ENCODE results near the gene CREB5. TPM values are rescaled to one million over a fixed set of nuclear protein-coding genes. Genes with fewer than 3 reads are reported as not detected.

CREB5 gene
- total and polyA plus RNA-seq, 11 donors: 7.6 to 38.7 (median 15.2) TPM

DNA sequence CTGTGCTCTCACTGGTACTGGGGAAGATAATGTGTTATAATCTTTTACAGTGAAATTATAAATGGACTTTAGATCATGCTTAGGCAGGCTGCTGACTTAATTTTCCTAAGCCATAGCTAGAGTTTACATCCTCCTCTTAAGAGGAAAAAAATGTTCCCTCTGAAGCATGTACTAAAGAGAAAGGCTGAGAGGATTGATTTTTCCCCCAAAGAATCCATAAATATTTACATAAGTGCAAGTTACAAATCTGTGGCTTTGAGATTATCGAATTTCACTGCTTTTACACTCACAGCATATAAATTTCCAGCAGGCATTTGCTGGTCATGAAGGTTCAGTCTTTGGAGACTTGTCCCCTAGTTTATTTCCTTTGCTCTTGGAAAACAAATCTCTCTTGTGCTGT, 43.7 kb downstream of the CREB5 start:
- Histone ChIP-seq H3K27ac (no peak overlapping the region), H3K27me3 (no peaks in the 10 kb centered on the region), H3K36me3 (no peaks in the 10 kb centered on the region), H3K4me1 (no peaks in the 10 kb centered on the region), H3K9me3 (no peaks in the 10 kb centered on the region), H3K4me3 (no peak overlapping the region)
- DNase-seq: no peak
- intact Hi-C loops (cut with DNase I): no loop called here
- no peak for ATAC-seq
- no peak for TF ChIP-seq POLR2A (IDR thresholded peaks at IDR 0.05)
- TF ChIP-seq, protein P1, sequence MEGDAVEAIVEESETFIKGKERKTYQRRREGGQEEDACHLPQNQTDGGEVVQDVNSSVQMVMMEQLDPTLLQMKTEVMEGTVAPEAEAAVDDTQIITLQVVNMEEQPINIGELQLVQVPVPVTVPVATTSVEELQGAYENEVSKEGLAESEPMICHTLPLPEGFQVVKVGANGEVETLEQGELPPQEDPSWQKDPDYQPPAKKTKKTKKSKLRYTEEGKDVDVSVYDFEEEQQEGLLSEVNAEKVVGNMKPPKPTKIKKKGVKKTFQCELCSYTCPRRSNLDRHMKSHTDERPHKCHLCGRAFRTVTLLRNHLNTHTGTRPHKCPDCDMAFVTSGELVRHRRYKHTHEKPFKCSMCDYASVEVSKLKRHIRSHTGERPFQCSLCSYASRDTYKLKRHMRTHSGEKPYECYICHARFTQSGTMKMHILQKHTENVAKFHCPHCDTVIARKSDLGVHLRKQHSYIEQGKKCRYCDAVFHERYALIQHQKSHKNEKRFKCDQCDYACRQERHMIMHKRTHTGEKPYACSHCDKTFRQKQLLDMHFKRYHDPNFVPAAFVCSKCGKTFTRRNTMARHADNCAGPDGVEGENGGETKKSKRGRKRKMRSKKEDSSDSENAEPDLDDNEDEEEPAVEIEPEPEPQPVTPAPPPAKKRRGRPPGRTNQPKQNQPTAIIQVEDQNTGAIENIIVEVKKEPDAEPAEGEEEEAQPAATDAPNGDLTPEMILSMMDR (IDR thresholded peaks at IDR 0.05): no peak
- 70 to 88% (median 80%) methylated on average over 1 of the region's 1 CpG for WGBS, 4 donors

DNA sequence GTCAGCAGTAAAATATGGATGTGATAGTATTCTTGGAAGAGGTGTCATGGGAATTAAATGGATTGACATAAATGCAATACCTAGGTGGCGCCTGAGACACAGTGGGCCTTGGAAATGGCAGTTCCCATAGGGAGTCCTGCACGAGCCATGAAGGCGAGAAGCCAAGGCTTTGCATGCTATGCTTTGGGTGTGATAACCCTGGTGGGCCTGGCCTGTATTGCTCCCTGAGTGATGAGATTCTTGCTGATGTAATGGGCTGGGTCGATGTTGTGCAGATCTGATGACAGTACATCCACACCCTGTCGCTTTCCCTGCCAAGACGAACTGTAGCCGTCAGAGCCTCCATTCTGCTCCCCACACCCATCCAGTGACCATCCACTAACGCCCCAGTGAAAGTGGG, 46.4 kb downstream of the CREB5 start:
- H3K36me3 ChIP-seq: no peaks in the 10 kb centered on the region
- no peak for TF ChIP-seq POLR2A (IDR thresholded peaks at IDR 0.05)
- TF ChIP-seq, protein P1 (IDR thresholded peaks at IDR 0.05): no peak
- 70 to 80% (median 74%) methylated on average over 8 of the region's 8 CpGs for WGBS, 4 donors
- H3K9me3 ChIP-seq: no peaks in the 10 kb centered on the region
- H3K4me1 ChIP-seq: no peaks in the 10 kb centered on the region
- peak in 3 of 4 donors; percentile 47 to 72 (median 52) for ATAC-seq
- no peak overlapping the region for H3K4me3 ChIP-seq
- H3K27ac ChIP-seq: no peak overlapping the region
- peak in 1 of 5 donors; percentile 32 for DNase-seq
- H3K27me3 ChIP-seq: no peaks in the 10 kb centered on the region
- intact Hi-C loops (cut with DNase I): no loop called here

DNA sequence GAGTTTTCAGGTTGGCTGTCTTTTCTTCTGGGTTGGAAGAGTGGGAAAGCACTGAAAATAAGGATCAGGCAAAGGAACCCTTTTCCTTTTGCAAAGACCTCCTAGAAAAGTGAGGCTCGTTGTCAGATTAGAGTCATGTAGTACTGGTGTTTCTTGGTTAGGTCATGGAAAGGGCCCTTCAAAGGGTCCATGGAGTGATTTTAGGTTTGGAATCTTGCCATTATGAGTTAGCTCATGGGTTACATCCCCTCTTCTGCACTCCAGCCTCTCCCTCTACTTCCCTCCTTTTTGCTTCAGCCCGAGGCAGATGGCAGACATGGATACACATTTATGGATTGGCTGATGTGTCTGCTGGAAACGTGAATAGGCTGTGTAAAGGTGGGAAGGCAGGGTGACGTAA, 47.0 kb downstream of the CREB5 start:
- intact Hi-C loops (cut with DNase I): no loop called here
- H3K4me3 ChIP-seq: no peak overlapping the region
- DNase-seq (no peak), ATAC-seq (no peak)
- no peaks in the 10 kb centered on the region for H3K27me3 ChIP-seq
- H3K27ac ChIP-seq: no peak overlapping the region
- no peak for TF ChIP-seq POLR2A (IDR thresholded peaks at IDR 0.05)
- TF ChIP-seq, protein P1 (IDR thresholded peaks at IDR 0.05): no peak
- no peaks in the 10 kb centered on the region for H3K9me3 ChIP-seq
- no peaks in the 10 kb centered on the region for H3K36me3 ChIP-seq
- no peaks in the 10 kb centered on the region for H3K4me1 ChIP-seq
- WGBS, 4 donors: 86 to 93% (median 87%) methylated on average over 4 of the region's 4 CpGs

- intact Hi-C loops (cut with DNase I): no loop called here
- Histone ChIP-seq H3K4me3 (no peak overlapping the region), H3K27ac (no peak overlapping the region), H3K4me1 (no peaks in the 10 kb centered on the region), H3K27me3 (no peaks in the 10 kb centered on the region), H3K9me3 (peaks cover 0 to 3% (median 0%) of the 10 kb centered on the region in 12 donors), H3K36me3 (no peaks in the 10 kb centered on the region)
- WGBS, 4 donors: 90 to 92% (median 91%) methylated on average over 2 of the region's 2 CpGs
- TF ChIP-seq, protein P1 (IDR thresholded peaks at IDR 0.05): no peak
- no peak for TF ChIP-seq POLR2A (IDR thresholded peaks at IDR 0.05)
- no peak for ATAC-seq
- DNase-seq: no peak
Measured at GRCh38 chr7:28465697-28466096, 53.4 kb downstream of the CREB5 start.
